Measurements from ENCODE around the gene ATRNL1.

ATRNL1 gene

DNA sequence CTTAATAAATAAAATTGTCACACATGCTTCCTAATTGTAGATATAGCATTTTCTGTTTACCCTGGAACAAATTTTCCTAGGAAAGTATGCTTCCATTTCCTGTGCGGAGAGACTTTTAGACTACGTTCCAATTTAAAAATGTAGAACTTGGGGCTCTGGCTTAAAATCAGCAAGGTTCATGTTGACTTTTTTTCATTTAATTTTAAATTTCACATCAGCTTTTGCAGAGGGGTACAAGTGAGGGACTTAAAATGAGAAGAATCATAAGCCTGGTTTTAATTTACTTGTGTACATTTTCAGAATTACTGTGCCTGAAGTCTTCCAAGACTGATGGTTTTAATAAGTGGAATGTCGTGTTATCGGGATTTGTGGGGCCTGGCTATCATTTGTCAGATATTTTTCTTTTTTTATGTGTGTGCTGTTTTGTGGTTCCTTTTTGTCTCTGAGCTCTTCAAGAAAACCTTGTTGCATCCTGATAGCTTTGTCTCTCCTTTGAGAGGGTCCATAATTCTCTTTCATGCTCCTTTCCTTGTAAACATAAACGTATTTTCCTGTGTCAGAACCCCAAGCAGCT lies 8.8 kb upstream of the ATRNL1 start:
- no peak overlapping the region for H3K4me3 ChIP-seq (ENCODE audit: low read length)

GRCh38 chr10:115091161-115091560 lies 2.0 kb upstream of the ATRNL1 start:
- no peak for DNase-seq (ENCODE audit: low read depth)

More for the DNA sequence above, 8.8 kb upstream of the ATRNL1 start:
- no peak for DNase-seq (ENCODE audit: low read depth)
- no peak for TF ChIP-seq CTCF (IDR thresholded peaks at IDR 0.05; ENCODE audit: insufficient read depth, low read depth, low read length, missing control alignments)

DNA sequence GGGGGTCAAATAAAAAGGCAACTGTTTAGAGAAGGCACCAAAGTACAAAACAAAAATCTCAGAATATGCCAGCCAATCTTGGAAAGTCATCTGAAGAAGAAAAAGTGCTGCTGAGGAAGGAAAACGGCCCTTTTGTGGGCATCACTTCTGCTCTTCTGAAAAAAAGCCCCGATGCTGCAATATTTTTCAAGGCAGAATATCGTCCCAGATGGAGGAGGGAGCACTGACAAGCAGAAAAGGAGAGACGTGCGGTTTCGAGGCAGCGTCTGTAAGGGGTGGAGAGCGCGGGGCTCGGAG lies 959 bp upstream of the ATRNL1 start:
- no peak for DNase-seq (ENCODE audit: low read depth)
- H3K4me3 ChIP-seq (ENCODE audit: low read length), result peak overlapping the region; percentile 36

More at GRCh38 chr10:115091161-115091560, 2.0 kb upstream of the ATRNL1 start:
- H3K4me3 ChIP-seq (ENCODE audit: low read length), result no peak overlapping the region
- TF ChIP-seq CTCF (IDR thresholded peaks at IDR 0.05; ENCODE audit: insufficient read depth, low read depth, low read length, missing control alignments), result no peak

DNA sequence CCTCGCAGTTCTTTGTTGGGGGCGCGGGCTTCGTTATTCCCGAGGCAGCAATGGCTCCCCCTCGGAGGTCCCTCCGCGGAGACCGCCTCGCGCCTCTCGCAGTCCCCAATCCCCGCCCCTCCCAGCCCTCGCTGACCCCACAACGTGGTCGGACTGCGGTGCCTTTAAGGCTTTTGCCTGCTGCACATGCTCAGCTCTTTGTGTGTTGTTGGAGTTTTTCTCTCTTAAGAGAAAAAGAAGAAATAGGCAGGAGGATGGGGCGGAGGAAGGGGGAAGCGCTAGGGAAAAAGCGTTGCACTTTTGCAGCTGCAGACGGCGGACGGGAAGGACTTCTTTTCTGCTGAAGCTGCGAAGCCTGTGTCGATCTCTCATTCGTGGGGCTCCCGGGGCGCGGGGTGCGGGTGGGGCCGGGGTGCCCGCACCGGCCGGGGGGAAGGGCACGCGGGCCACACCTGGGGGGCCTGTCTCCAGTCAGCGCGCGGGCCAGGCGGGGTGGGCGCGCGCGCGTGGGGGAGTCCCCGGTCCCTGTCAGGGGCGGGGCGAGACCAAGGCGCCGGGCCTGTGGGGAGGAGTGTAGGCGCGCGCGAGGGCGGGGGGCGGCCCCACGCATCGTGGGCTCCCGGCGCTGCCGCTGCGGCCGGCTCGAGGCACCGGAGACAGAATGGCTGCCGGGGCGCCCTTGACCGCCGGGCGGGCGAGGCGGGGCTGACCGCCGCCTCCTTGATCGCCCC lies 445 bp upstream of the ATRNL1 start:
- peak; percentile 12 for DNase-seq (ENCODE audit: low read depth)
- no peak for TF ChIP-seq CTCF (IDR thresholded peaks at IDR 0.05; ENCODE audit: insufficient read depth, low read depth, low read length, missing control alignments)
- H3K4me3 ChIP-seq (ENCODE audit: low read length), result peak overlapping the region; percentile 36

More for the DNA sequence above, 959 bp upstream of the ATRNL1 start:
- no peak for TF ChIP-seq CTCF (IDR thresholded peaks at IDR 0.05; ENCODE audit: insufficient read depth, low read depth, low read length, missing control alignments)

DNA sequence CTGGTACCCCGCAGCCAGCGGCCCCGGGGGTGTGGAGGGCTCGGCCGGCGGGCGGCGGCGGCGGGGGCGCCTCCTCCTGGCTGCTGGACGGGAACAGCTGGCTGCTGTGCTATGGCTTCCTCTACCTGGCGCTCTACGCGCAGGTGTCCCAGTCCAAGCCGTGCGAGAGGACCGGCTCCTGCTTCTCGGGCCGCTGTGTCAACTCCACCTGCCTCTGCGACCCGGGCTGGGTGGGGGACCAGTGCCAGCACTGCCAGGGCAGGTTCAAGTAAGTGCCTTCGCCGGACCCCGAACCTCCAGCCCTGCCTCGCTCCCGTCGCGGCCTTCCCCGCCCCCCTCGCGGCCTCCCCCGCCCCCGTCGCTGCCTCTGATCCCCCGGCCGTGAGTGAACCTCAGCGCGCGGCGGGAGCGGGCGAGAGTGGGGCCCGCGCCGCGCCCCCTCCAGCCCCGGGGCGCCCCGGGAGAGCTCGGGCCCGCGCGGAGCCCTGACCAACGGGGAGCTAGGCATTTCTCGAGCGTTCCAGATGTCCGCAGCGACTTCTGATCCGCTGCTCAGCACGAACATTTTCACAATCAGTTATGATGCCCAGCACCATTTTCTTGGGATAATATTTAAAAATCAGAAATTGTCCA lies 727 bp downstream of the ATRNL1 start:
- TF ChIP-seq CTCF (IDR thresholded peaks at IDR 0.05; ENCODE audit: insufficient read depth, low read depth, low read length, missing control alignments), result no peak
- DNase-seq (ENCODE audit: low read depth), result peak; percentile 28
- peak overlapping the region; percentile 37 for H3K4me3 ChIP-seq (ENCODE audit: low read length)

DNA sequence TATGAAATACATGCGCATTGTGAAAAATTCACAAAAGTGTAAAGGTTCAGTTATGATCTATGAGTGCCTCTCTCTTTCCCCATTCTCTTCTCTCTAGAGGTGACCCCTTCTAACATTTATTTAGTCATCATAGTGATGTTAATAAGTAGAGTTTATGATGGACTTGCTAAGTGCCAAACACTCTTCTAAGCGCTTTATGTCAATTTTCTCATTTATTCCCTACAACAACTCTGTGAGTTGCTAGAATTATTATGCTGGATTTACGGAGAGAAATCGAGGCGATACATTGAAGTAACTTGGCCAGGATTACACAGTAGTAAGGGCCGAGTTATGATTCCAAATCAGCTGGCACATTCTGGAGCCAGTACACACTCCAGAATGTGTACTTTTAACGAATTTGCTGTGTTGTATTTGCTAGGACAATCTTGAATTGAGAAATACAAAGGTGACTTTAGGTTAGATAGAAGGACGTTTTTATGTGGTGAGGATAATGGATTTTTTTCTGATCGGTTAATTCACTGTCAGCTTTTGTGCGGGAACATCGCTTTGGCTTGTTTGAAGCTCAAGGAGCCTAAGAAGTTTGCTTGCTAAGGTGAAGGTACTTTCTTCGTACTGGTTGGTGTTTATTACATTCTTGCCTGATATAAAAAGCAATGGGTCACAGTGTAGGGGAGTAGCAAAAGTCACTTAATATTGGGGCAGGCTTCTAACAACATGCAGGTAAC lies 1.4 kb downstream of the ATRNL1 start:
- DNase-seq (ENCODE audit: low read depth), result no peak
- H3K4me3 ChIP-seq (ENCODE audit: low read length), result no peak overlapping the region

More for the DNA sequence above, 1.4 kb downstream of the ATRNL1 start:
- TF ChIP-seq CTCF (IDR thresholded peaks at IDR 0.05; ENCODE audit: insufficient read depth, low read depth, low read length, missing control alignments), result no peak

All from epithelial cell of esophagus (primary cell).